ENCODE measurements around the gene PLPP7. TPM values are rescaled to one million over a fixed set of nuclear protein-coding genes. Genes with fewer than 3 reads are reported as not detected.

The PLPP7 gene
- total RNA-seq, 1 donor from 2014 or later: 5.4 TPM

- Histone ChIP-seq H2AFZ (replicated peaks) (no peak overlapping the region), H3K27me3 (peaks cover 25% of the 10 kb centered on the region), H3K4me2 (no peak overlapping the region), H3F3A (ENCODE audit: low read depth) (peaks cover 17% of the 10 kb centered on the region), H3K9ac (no peak overlapping the region), H3K4me1 (peaks cover 19% of the 10 kb centered on the region), H3K79me2 (ENCODE audit: low read depth) (no peaks in the 10 kb centered on the region), H3K36me3 (no peaks in the 10 kb centered on the region), H3K9me3 (ENCODE audit: low read depth) (no peaks in the 10 kb centered on the region), H4K20me1 (ENCODE audit: low read depth) (peaks cover 12% of the 10 kb centered on the region), H3K4me3 (no peak overlapping the region), H3K27ac (no peak overlapping the region)
- H3K36me3 Mint-ChIP-seq: no peaks in the 10 kb centered on the region
- no peak overlapping the region for H3K4me3 Mint-ChIP-seq
- no peaks in the 10 kb centered on the region for H3K9me3 Mint-ChIP-seq
- no peak for DNase-seq (ENCODE audit: low spot score)
- TF ChIP-seq EZH2phosphoT487 (IDR thresholded peaks at IDR 0.05) (no peak), CTCF (IDR thresholded peaks at IDR 0.05) (no peak), EZH2 (IDR thresholded peaks at IDR 0.05) (no peak)
- H3K27ac Mint-ChIP-seq: no peak overlapping the region
- peaks cover 17% of the 10 kb centered on the region for H3K27me3 Mint-ChIP-seq (ENCODE audit: insufficient read depth, low read depth)
- H3K4me1 Mint-ChIP-seq: peaks cover 25% of the 10 kb centered on the region
Observed at GRCh38 chr9:131271506-131271931, 18.0 kb upstream of the PLPP7 start.

- H3K36me3 ChIP-seq: no peaks in the 10 kb centered on the region
- no peak overlapping the region for H3K9ac ChIP-seq
- no peak overlapping the region for H3K27ac ChIP-seq
- Mint-ChIP-seq H3K27ac (no peak overlapping the region), H3K27me3 (ENCODE audit: insufficient read depth, low read depth) (peaks cover 17% of the 10 kb centered on the region), H3K36me3 (no peaks in the 10 kb centered on the region), H3K4me1 (peaks cover 25% of the 10 kb centered on the region), H3K9me3 (no peaks in the 10 kb centered on the region), H3K4me3 (no peak overlapping the region)
- no peaks in the 10 kb centered on the region for H3K9me3 ChIP-seq (ENCODE audit: low read depth)
- H3K4me2 ChIP-seq: no peak overlapping the region
- peaks cover 19% of the 10 kb centered on the region for H3K4me1 ChIP-seq
- H3F3A ChIP-seq (ENCODE audit: low read depth): peaks cover 17% of the 10 kb centered on the region
- no peaks in the 10 kb centered on the region for H3K79me2 ChIP-seq (ENCODE audit: low read depth)
- H3K4me3 ChIP-seq: no peak overlapping the region
- peaks cover 12% of the 10 kb centered on the region for H4K20me1 ChIP-seq (ENCODE audit: low read depth)
- TF ChIP-seq EZH2 (IDR thresholded peaks at IDR 0.05): no peak
- TF ChIP-seq EZH2phosphoT487 (IDR thresholded peaks at IDR 0.05): no peak
- TF ChIP-seq CTCF (IDR thresholded peaks at IDR 0.05): no peak
- no peak for DNase-seq (ENCODE audit: low spot score)
- H3K27me3 ChIP-seq: peaks cover 32% of the 10 kb centered on the region
- no peak overlapping the region for H2AFZ ChIP-seq (replicated peaks)
Observed at GRCh38 chr9:131272212-131272611, 17.3 kb upstream of the PLPP7 start.

GRCh38 chr9:131273146-131273855 lies 16.2 kb upstream of the PLPP7 start:
- Histone ChIP-seq H3K4me1 (peaks cover 21% of the 10 kb centered on the region), H3K4me3 (no peak overlapping the region), H3K9me3 (ENCODE audit: low read depth) (no peaks in the 10 kb centered on the region), H3K27me3 (peaks cover 37% of the 10 kb centered on the region), H3K36me3 (no peaks in the 10 kb centered on the region), H3K4me2 (no peak overlapping the region), H3F3A (ENCODE audit: low read depth) (peaks cover 17% of the 10 kb centered on the region), H3K27ac (no peak overlapping the region), H3K79me2 (ENCODE audit: low read depth) (no peaks in the 10 kb centered on the region), H4K20me1 (ENCODE audit: low read depth) (peaks cover 12% of the 10 kb centered on the region), H2AFZ (replicated peaks) (no peak overlapping the region), H3K9ac (no peak overlapping the region)
- peaks cover 25% of the 10 kb centered on the region for H3K4me1 Mint-ChIP-seq
- H3K27me3 Mint-ChIP-seq (ENCODE audit: insufficient read depth, low read depth): peaks cover 20% of the 10 kb centered on the region
- H3K9me3 Mint-ChIP-seq: no peaks in the 10 kb centered on the region
- DNase-seq (ENCODE audit: low spot score): no peak
- no peak overlapping the region for H3K27ac Mint-ChIP-seq
- TF ChIP-seq CTCF (IDR thresholded peaks at IDR 0.05) (no peak), EZH2 (IDR thresholded peaks at IDR 0.05) (no peak), EZH2phosphoT487 (IDR thresholded peaks at IDR 0.05) (no peak)
- no peaks in the 10 kb centered on the region for H3K36me3 Mint-ChIP-seq
- H3K4me3 Mint-ChIP-seq: no peak overlapping the region

Data from neural progenitor cell (in vitro differentiated cells).